Osteoblast (primary cell): ENCODE data around the gene KCNK5. TPM values are rescaled to one million over a fixed set of nuclear protein-coding genes. Genes with fewer than 3 reads are reported as not detected.

Experiments
- DNase-seq: peaks from one replicate; pipeline ENCODE4 v3.0.0; 2011; ENCODE audit warnings: low spot score, mixed read lengths; ENCODE audit not compliant: insufficient read length; ENCODE audit errors: missing footprints
- H2AFZ ChIP-seq: 2 replicates; pipeline ENCODE4 v1.6.0; 2011; ENCODE audit warnings: mild to moderate bottlenecking, low read length
- H3K27ac ChIP-seq: 2 replicates; pipeline ENCODE4 v1.5.1; 2011; ENCODE audit warnings: mild to moderate bottlenecking, low read depth, low read length, moderate library complexity
- H3K27me3 ChIP-seq: 2 replicates; pipeline ENCODE4 v1.6.0; 2012; ENCODE audit warnings: mild to moderate bottlenecking, control low read depth, inconsistent platforms, low read length, moderate library complexity; ENCODE audit not compliant: insufficient read depth
- H3K36me3 ChIP-seq: 2 replicates; pipeline ENCODE4 v1.5.1; 2011; ENCODE audit warnings: mild to moderate bottlenecking, low read length, control low read depth, moderate library complexity; ENCODE audit not compliant: insufficient read depth
- H3K4me1 ChIP-seq: 2 replicates; pipeline ENCODE4 v1.5.1; 2011; ENCODE audit warnings: mild to moderate bottlenecking, low read length, control low read depth, moderate library complexity; ENCODE audit not compliant: insufficient read depth
- H3K4me2 ChIP-seq: 2 replicates; pipeline ENCODE4 v1.6.0; 2011; ENCODE audit warnings: mild to moderate bottlenecking, low read length; ENCODE audit not compliant: insufficient read depth
- H3K4me3 ChIP-seq: fragments of 200-600 bp; sonication (generic); 3 replicates; pipeline ENCODE4 v1.5.1; 2012; ENCODE audit warnings: mild to moderate bottlenecking, low read length, inconsistent platforms; ENCODE audit not compliant: insufficient read depth
- H3K79me2 ChIP-seq: 2 replicates; pipeline ENCODE4 v1.6.0; 2012; ENCODE audit warnings: mild to moderate bottlenecking, low read length, control low read depth, inconsistent platforms; ENCODE audit not compliant: insufficient read depth
- H3K9me3 ChIP-seq: 2 replicates; pipeline ENCODE4 v1.5.1; 2011; ENCODE audit warnings: low read depth, low read length, control low read depth
- H4K20me1 ChIP-seq: 2 replicates; pipeline ENCODE4 v1.6.0; 2012; ENCODE audit warnings: mild to moderate bottlenecking, low read length, control low read depth; ENCODE audit not compliant: insufficient read depth
- CTCF ChIP-seq: IDR thresholded peaks from 2 replicates; pipeline ENCODE4 v1.5.1; 2011; ENCODE audit warnings: mild to moderate bottlenecking, low read depth, low read length, moderate library complexity; ENCODE audit errors: extremely low read depth
- total RNA-seq: library from RNA; depleted of rRNA; stranded (reverse); fragments of >200 nt; gene quantifications from 2 replicates; pipeline ENCODE4 v1.2.3, GENCODE V29; 2012

Gene KCNK5
- total RNA-seq, 1 donor, result not detected

- Histone ChIP-seq H3K4me3 (no peak overlapping the region), H3K9me3 (no peaks in the 10 kb centered on the region), H3K4me1 (no peaks in the 10 kb centered on the region), H3K79me2 (no peaks in the 10 kb centered on the region), H3K36me3 (no peaks in the 10 kb centered on the region), H3K27ac (no peak overlapping the region), H3K27me3 (no peaks in the 10 kb centered on the region), H4K20me1 (no peaks in the 10 kb centered on the region), H3K4me2 (no peak overlapping the region), H2AFZ (no peak overlapping the region)
- DNase-seq, result peak; percentile 66
- no peak for TF ChIP-seq CTCF
Measured at GRCh38 chr6:39221779-39222641, 7.3 kb downstream of the KCNK5 start.

DNA sequence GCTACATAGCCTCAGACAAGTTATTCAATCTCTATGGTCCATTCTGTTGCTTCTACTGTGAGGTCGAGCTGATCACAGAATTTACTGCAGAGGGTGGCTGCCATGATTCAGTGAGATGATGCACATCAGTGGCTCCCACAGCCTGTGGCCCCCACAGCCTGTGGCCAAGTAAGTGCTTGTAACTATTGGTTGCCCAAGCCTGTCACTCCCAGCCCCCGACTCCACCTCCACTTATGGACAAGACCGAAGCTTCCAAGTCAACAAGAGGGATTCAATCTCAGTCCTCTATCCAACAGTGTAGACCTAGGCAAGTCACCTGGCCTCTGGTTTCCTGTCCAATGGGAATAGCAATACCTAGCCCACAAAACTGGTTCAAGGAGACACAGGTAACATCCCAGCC is 8.2 kb downstream of the KCNK5 start:
- Histone ChIP-seq H3K4me2 (no peak overlapping the region), H3K4me3 (no peak overlapping the region), H3K9me3 (no peaks in the 10 kb centered on the region), H2AFZ (no peak overlapping the region), H3K27ac (no peak overlapping the region), H3K27me3 (no peaks in the 10 kb centered on the region), H3K36me3 (no peaks in the 10 kb centered on the region), H3K79me2 (no peaks in the 10 kb centered on the region), H4K20me1 (no peaks in the 10 kb centered on the region), H3K4me1 (no peaks in the 10 kb centered on the region)
- no peak for TF ChIP-seq CTCF
- DNase-seq, result no peak

- Histone ChIP-seq H3K27me3 (no peaks in the 10 kb centered on the region), H3K4me3 (no peak overlapping the region), H3K79me2 (no peaks in the 10 kb centered on the region), H2AFZ (no peak overlapping the region), H3K9me3 (no peaks in the 10 kb centered on the region), H4K20me1 (no peaks in the 10 kb centered on the region), H3K27ac (no peak overlapping the region), H3K4me1 (no peaks in the 10 kb centered on the region), H3K4me2 (no peak overlapping the region), H3K36me3 (no peaks in the 10 kb centered on the region)
- TF ChIP-seq CTCF, result no peak
- DNase-seq, result no peak
Measured at GRCh38 chr6:39218868-39219567, 10.3 kb downstream of the KCNK5 start.

DNA sequence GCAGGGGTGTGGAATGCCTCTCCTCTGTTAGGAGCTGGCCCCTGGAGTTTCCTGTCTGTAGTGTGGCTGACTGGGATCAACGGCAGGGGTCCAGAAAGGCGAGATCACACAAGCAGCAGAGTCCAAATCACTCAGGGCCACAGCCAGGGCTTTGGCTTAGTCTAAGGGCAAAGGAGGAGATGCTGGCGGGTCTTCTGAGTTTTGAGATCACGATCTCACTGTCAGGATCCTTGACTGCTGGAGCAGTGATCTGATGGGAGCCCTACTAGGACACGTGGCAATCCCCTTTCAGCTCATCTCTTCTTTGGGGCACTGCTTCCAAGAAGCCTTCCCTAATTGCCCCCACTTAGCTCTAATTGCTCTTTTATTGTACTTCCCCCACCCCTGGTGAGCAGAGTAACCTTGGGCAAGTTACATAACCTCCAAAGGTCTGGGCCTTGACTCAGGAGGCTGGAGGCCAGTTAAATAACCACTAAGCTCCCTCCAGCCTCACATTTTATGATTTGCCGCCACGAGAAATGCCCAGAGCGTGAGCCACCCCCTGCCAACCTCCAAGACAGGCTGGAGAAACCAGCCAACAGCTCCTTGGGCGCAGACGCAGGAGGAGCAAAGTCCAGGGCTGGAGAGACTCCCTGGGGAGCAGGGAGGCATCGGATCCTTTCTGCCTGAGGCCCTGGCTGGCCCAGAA is 12.0 kb downstream of the KCNK5 start:
- no peaks in the 10 kb centered on the region for H3K4me1 ChIP-seq
- H3K79me2 ChIP-seq, result no peaks in the 10 kb centered on the region
- H3K4me2 ChIP-seq, result no peak overlapping the region
- TF ChIP-seq CTCF, result no peak
- H3K36me3 ChIP-seq, result no peaks in the 10 kb centered on the region
- no peak overlapping the region for H3K27ac ChIP-seq
- H2AFZ ChIP-seq, result no peak overlapping the region
- H3K9me3 ChIP-seq, result no peaks in the 10 kb centered on the region
- H3K4me3 ChIP-seq, result no peak overlapping the region
- no peak for DNase-seq
- H4K20me1 ChIP-seq, result no peaks in the 10 kb centered on the region
- no peaks in the 10 kb centered on the region for H3K27me3 ChIP-seq
